GM12878 (cell line): ENCODE data around the gene MCUB. TPM values are rescaled to one million over a fixed set of nuclear protein-coding genes. Genes with fewer than 3 reads are reported as not detected.

Source experiments
- ATAC-seq: fragments of 200-7000 bp; cut with Tn5 transposase; 3 replicates; pipeline ENCODE4 v1.9.1; 2020; ENCODE audit warnings: mild to moderate bottlenecking, moderate library complexity
- BruUV-seq: library from RNA; stranded (reverse); fragments of 400-500 nt; replicated peaks from 2 replicates; lab custom pipeline; 2021; lab: Mats Ljungman, UMichigan
- CTCF ChIA-PET: fragments of 300-600 bp; sonication (Branson Sonifier 250); formaldehyde crosslinking; extraction: SDS; loops from one replicate; lab custom pipeline; 2021; ENCODE audit warnings: inconsistent platforms; lab: Yijun Ruan, JAX
- POLR2A ChIA-PET: fragments of 350-600 bp; formaldehyde crosslinking; extraction: SDS; loops from one replicate; lab custom pipeline; 2021; ENCODE audit warnings: inconsistent platforms; lab: Charles Lee
- RAD21 ChIA-PET: fragments of 300-600 bp; sonication (Branson Sonifier 250); formaldehyde crosslinking; loops from one replicate; lab custom pipeline; 2023; ENCODE audit warnings: antibody characterized with exemption; ENCODE audit not compliant: unreplicated experiment; lab: Charles Lee
- SMC1A ChIA-PET: fragments of 300-600 bp; sonication (Branson Sonifier 250); formaldehyde crosslinking; loops from one replicate; lab custom pipeline; 2023; ENCODE audit not compliant: unreplicated experiment, uncharacterized antibody; lab: Charles Lee
- DNase-seq: peaks from one replicate; pipeline ENCODE4 v3.0.0-alpha.2; 2011; ENCODE audit warnings: low read depth, low spot score
- FAIRE-seq: peaks from 3 replicates; lab custom pipeline; 2011; peaks lifted over from hg19 to GRCh38; lab: Jason Lieb, UNC
- H2AFZ ChIP-seq: 2 replicates; pipeline ENCODE4 v1.6.0; 2011; ENCODE audit warnings: low read depth, low read length, control low read depth; ENCODE audit not compliant: control insufficient read depth
- H3K27ac ChIP-seq: 2 replicates; pipeline ENCODE4 v1.5.1; 2011; ENCODE audit warnings: control low read depth; ENCODE audit not compliant: control insufficient read depth, insufficient read depth
- H3K27me3 ChIP-seq, 2 experiments: replicated peaks in 1 of 2; 2 replicates each; pipeline versions ENCODE4 v1.6.0 to v1.6.1; 2011; ENCODE audit warnings: low read length in 1 of 2; ENCODE audit not compliant: control insufficient read depth in 2 of 2, insufficient read depth in 2 of 2
- H3K36me3 ChIP-seq, 2 experiments: 2 replicates each; pipeline ENCODE4 v1.5.1; 2011; ENCODE audit warnings: low read length in 1 of 2; ENCODE audit not compliant: control insufficient read depth in 2 of 2, insufficient read depth in 2 of 2
- H3K4me1 ChIP-seq: 2 replicates; pipeline ENCODE4 v1.6.1; 2011; ENCODE audit warnings: mild to moderate bottlenecking, low read length, moderate library complexity, mixed read lengths; ENCODE audit not compliant: control insufficient read depth, insufficient read depth
- H3K4me2 ChIP-seq: 2 replicates; pipeline ENCODE4 v1.6.0; 2011; ENCODE audit warnings: control low read depth; ENCODE audit not compliant: control insufficient read depth, insufficient read depth
- H3K4me3 ChIP-seq: fragments of 200-600 bp; sonication (generic); 2 replicates; pipeline ENCODE4 v1.5.1; 2016
- H3K79me2 ChIP-seq: 2 replicates; pipeline ENCODE4 v1.6.0; 2011; ENCODE audit warnings: low read length; ENCODE audit not compliant: control insufficient read depth, insufficient read depth
- H3K9ac ChIP-seq: 2 replicates; pipeline ENCODE4 v1.8.0; 2011; ENCODE audit warnings: low read length, control low read depth, mixed read lengths; ENCODE audit not compliant: control insufficient read depth, insufficient read depth
- H3K9me3 ChIP-seq: replicated peaks from 3 replicates; pipeline ENCODE4 v1.5.1; 2011; ENCODE audit warnings: mild to moderate bottlenecking, low read length; ENCODE audit not compliant: control insufficient read depth, insufficient read depth
- H4K20me1 ChIP-seq: 2 replicates; pipeline ENCODE4 v1.6.0; 2011; ENCODE audit not compliant: control insufficient read depth, insufficient read depth
- BACH1 ChIP-seq: fragments of 450-650 bp; IDR thresholded peaks from 2 replicates; pipeline ENCODE4 v1.6.1; 2017; ENCODE audit warnings: mild to moderate bottlenecking, borderline replicate concordance
- CHD1 ChIP-seq: IDR thresholded peaks from 2 replicates; pipeline ENCODE4 v1.6.1; 2012; ENCODE audit warnings: low read depth, low read length, improper control_type of control experiment
- DPF2 ChIP-seq: fragments of 450-650 bp; IDR thresholded peaks from 2 replicates; pipeline ENCODE4 v1.6.1; 2017; ENCODE audit warnings: mild to moderate bottlenecking
- NBN ChIP-seq: fragments of 450-650 bp; IDR thresholded peaks from 2 replicates; pipeline ENCODE4 v1.6.1; 2016
- RAD51 ChIP-seq: fragments of 450-650 bp; IDR thresholded peaks from 2 replicates; pipeline ENCODE4 v1.6.1; 2016; ENCODE audit warnings: moderate library complexity, mild to moderate bottlenecking, inconsistent platforms
- SUZ12 ChIP-seq: fragments of 200-600 bp; sonication (generic); IDR thresholded peaks from one replicate; pipeline ENCODE4 v1.6.1; 2018; ENCODE audit warnings: antibody characterized with exemption, mild to moderate bottlenecking; ENCODE audit not compliant: unreplicated experiment
- TBL1XR1 ChIP-seq: IDR thresholded peaks from 2 replicates; pipeline ENCODE4 v1.6.1; 2012; ENCODE audit warnings: low read depth, low read length, improper control_type of control experiment
- YY1 ChIP-seq: IDR thresholded peaks from 2 replicates; pipeline ENCODE4 v1.6.1; 2011; ENCODE audit warnings: low read depth, mild to moderate bottlenecking, low read length
- WGBS: methylation state at CpG from one replicate; pipeline ENCODE4 v1.1.6; 2016; ENCODE audit warnings: low lambda C conversion rate; ENCODE audit not compliant: insufficient replicate concordance, insufficient coverage; ENCODE audit errors: missing lambda C conversion rate; 5-methylcytosine and 5-hydroxymethylcytosine counted together
- in situ Hi-C: fragments of 300-500 bp; cut with MboI; formaldehyde crosslinking; loops from 9 replicates; pipeline ENCODE4 v1.14.3; 2018; ENCODE audit warnings: mixed read lengths
- intact Hi-C: fragments of 100-400 bp; cut with micrococcal nuclease; formaldehyde crosslinking; loops from one replicate; pipeline ENCODE4 v1.14.2; 2022; ENCODE audit not compliant: unreplicated experiment
- polyA plus RNA-seq, 11 experiments: library from polyadenylated mRNA; depleted of rRNA in 4 of 11; unstranded in 6 of 11; stranded (reverse) in 5 of 11; fragments of >200 nt; fragmentation: Nextera tagmentation in 4 of 11; fragmentation: Illumina TruSeq in 1 of 11; extraction: Ambion mirVana in 4 of 11; extraction: Trizol in 1 of 11; gene quantifications; 1 replicate in 1 of 11; 2 replicates in 10 of 11; pipeline versions ENCODE4 v1.2.1 to v1.2.3, GENCODE V29; 2011 to 2016; ENCODE audit warnings: inconsistent platforms in 2 of 11, missing spikeins in 2 of 11, low read depth in 1 of 11
- total RNA-seq, 4 experiments: library from RNA; depleted of rRNA in 3 of 4; stranded (reverse); fragments of >200 nt in 3 of 4; fragmentation: Illumina TruSeq in 1 of 4; extraction: Trizol in 1 of 4; gene quantifications; 2 replicates each; pipeline versions ENCODE4 v1.2.1 to v1.2.3, GENCODE V29; 2013 to 2021
- TF ChIP-seq, protein P1 (sequence below): fragments of 450-650 bp; IDR thresholded peaks from 2 replicates; pipeline ENCODE4 v1.6.1; 2014; ENCODE audit warnings: mild to moderate bottlenecking
- TF ChIP-seq, protein P2 (sequence below): fragments of 150-350 bp; IDR thresholded peaks from 2 replicates; pipeline ENCODE4 v1.6.1; 2016; ENCODE audit warnings: low read depth, low read length
- TF ChIP-seq, protein P3 (sequence below): fragments of 450-650 bp; IDR thresholded peaks from 2 replicates; pipeline ENCODE4 v1.6.1; 2018; ENCODE audit warnings: borderline replicate concordance, mild to moderate bottlenecking; ENCODE audit not compliant: partially characterized antibody

Gene MCUB
- total and polyA plus RNA-seq, 10 of the 15 experiments (the other 5 are each of a cell fraction or from before 2014, with no cell fraction given) = 4.7 to 63.7 (median 39.4) TPM

DNA sequence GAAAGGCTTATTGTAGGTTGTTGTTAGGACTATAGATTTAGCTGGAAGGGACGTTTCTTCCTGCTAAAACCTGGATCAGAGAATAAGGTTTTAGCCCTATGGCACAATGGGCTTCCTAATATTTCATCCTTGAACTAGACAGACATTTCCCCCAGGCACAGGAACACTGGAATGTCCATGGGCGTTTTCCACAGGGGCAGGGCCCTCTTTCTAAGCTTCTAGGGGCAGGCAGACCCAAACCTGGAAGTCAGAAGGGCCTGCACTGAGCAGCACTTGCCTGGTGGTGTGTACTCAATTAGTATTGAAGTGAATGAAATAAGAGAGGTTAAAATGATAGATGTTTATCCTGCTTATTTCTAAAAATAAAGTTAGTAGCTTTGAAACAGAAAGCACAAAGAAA lies 102.1 kb downstream of the MCUB start:
- SMC1A ChIA-PET = interaction anchor here (1.2 kb wide), 1 partner anchor 23 kb away, joined by 3 read pairs; no protein-coding TSS in a partner anchor
- H3K4me3 ChIP-seq = no peak overlapping the region
- no peak overlapping the region for H3K27ac ChIP-seq
- H3K79me2 ChIP-seq = no peaks in the 10 kb centered on the region
- no peak for TF ChIP-seq TBL1XR1
- TF ChIP-seq, protein P1, sequence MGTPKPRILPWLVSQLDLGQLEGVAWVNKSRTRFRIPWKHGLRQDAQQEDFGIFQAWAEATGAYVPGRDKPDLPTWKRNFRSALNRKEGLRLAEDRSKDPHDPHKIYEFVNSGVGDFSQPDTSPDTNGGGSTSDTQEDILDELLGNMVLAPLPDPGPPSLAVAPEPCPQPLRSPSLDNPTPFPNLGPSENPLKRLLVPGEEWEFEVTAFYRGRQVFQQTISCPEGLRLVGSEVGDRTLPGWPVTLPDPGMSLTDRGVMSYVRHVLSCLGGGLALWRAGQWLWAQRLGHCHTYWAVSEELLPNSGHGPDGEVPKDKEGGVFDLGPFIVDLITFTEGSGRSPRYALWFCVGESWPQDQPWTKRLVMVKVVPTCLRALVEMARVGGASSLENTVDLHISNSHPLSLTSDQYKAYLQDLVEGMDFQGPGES = no peak
- no peak for TF ChIP-seq BACH1
- no peak for TF ChIP-seq NBN
- no peak for TF ChIP-seq CHD1
- no peak for TF ChIP-seq RAD51
- no peak for TF ChIP-seq YY1
- TF ChIP-seq DPF2 = no peak
- no peak for TF ChIP-seq SUZ12
- TF ChIP-seq, protein P2, sequence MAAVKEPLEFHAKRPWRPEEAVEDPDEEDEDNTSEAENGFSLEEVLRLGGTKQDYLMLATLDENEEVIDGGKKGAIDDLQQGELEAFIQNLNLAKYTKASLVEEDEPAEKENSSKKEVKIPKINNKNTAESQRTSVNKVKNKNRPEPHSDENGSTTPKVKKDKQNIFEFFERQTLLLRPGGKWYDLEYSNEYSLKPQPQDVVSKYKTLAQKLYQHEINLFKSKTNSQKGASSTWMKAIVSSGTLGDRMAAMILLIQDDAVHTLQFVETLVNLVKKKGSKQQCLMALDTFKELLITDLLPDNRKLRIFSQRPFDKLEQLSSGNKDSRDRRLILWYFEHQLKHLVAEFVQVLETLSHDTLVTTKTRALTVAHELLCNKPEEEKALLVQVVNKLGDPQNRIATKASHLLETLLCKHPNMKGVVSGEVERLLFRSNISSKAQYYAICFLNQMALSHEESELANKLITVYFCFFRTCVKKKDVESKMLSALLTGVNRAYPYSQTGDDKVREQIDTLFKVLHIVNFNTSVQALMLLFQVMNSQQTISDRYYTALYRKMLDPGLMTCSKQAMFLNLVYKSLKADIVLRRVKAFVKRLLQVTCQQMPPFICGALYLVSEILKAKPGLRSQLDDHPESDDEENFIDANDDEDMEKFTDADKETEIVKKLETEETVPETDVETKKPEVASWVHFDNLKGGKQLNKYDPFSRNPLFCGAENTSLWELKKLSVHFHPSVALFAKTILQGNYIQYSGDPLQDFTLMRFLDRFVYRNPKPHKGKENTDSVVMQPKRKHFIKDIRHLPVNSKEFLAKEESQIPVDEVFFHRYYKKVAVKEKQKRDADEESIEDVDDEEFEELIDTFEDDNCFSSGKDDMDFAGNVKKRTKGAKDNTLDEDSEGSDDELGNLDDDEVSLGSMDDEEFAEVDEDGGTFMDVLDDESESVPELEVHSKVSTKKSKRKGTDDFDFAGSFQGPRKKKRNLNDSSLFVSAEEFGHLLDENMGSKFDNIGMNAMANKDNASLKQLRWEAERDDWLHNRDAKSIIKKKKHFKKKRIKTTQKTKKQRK = no peak
- TF ChIP-seq, protein P3, sequence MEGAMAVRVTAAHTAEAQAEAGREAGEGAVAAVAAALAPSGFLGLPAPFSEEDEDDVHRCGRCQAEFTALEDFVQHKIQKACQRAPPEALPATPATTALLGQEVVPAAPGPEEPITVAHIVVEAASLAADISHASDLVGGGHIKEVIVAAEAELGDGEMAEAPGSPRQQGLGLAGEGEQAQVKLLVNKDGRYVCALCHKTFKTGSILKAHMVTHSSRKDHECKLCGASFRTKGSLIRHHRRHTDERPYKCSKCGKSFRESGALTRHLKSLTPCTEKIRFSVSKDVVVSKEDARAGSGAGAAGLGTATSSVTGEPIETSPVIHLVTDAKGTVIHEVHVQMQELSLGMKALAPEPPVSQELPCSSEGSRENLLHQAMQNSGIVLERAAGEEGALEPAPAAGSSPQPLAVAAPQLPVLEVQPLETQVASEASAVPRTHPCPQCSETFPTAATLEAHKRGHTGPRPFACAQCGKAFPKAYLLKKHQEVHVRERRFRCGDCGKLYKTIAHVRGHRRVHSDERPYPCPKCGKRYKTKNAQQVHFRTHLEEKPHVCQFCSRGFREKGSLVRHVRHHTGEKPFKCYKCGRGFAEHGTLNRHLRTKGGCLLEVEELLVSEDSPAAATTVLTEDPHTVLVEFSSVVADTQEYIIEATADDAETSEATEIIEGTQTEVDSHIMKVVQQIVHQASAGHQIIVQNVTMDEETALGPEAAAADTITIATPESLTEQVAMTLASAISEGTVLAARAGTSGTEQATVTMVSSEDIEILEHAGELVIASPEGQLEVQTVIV = no peak
- TF ChIP-seq, all 136 proteins: peak for 0
- ATAC-seq (no peak), FAIRE-seq (no peak), DNase-seq (no peak)
- POLR2A ChIA-PET = interaction anchor here (0.6 kb wide), 1 partner anchor 67 kb away, joined by 3 read pairs; no protein-coding TSS in a partner anchor
- intact Hi-C loops = no loop called here
- CTCF ChIA-PET = interaction anchor here (0.6 to 1.6 kb wide), 4 partner anchors 52 to 256 kb away, joined by 3 to 6 read pairs (median 4); partner anchors contain the start of gene SEC24B
- Histone ChIP-seq H3K27me3 (no peaks in the 10 kb centered on the region), H3K9me3 (no peaks in the 10 kb centered on the region), H3K9ac (no peak overlapping the region), H3K36me3 (peaks cover 0 to 3% of the 10 kb centered on the region in 2 experiments; a peak in 2 of 4 replicates), H3K4me2 (no peak overlapping the region), H3K4me1 (no peaks in the 10 kb centered on the region), H4K20me1 (no peaks in the 10 kb centered on the region), H2AFZ (no peak overlapping the region)
- in situ Hi-C loops = no loop called here
- RAD21 ChIA-PET = no interaction called here
- 90% methylated on average over 2 of the region's 2 CpGs for WGBS
- BruUV-seq = no TSS peak
